Cardiac muscle cell (in vitro differentiated cells and primary cell): Measurements from ENCODE around the gene PCYOX1L. TPM values are rescaled to one million over a fixed set of nuclear protein-coding genes. Genes with fewer than 3 reads are reported as not detected.
A peak's percentile ranks its signal among the peaks of the same experiment; 100 is the strongest.

Source experiments
- DNase-seq, 2 donors: peaks; one replicate each; pipeline versions ENCODE4 v3.0.0 to v3.0.0-alpha.2; 2010 to 2017; ENCODE audit warnings: low read depth in 1 of 2, low spot score in 1 of 2
- H3K27ac ChIP-seq: fragments of 200-600 bp; sonication (generic); 2 replicates; pipeline ENCODE4 v1.5.1; 2016
- H3K27me3 ChIP-seq: fragments of 200-600 bp; sonication (generic); 2 replicates; pipeline ENCODE4 v1.6.0; 2016; ENCODE audit warnings: control low read depth
- H3K36me3 ChIP-seq: fragments of 200-600 bp; sonication (generic); 2 replicates; pipeline ENCODE4 v1.5.1; 2016; ENCODE audit warnings: control low read depth
- H3K4me1 ChIP-seq: fragments of 200-600 bp; sonication (generic); 2 replicates; pipeline ENCODE4 v1.8.1; 2017; ENCODE audit warnings: low read depth, mild to moderate bottlenecking, mixed run types
- H3K4me3 ChIP-seq: fragments of 200-600 bp; sonication (generic); 2 replicates; pipeline ENCODE4 v1.5.1; 2016; ENCODE audit warnings: mild to moderate bottlenecking
- H3K9me3 ChIP-seq: fragments of 200-600 bp; sonication (generic); 2 replicates; pipeline ENCODE4 v1.5.1; 2017; ENCODE audit warnings: low read depth, mild to moderate bottlenecking, control low read depth
- polyA plus RNA-seq: library from polyadenylated mRNA; unstranded; fragments of >200 nt; fragmentation: Nextera tagmentation; extraction: Ambion mirVana; gene quantifications from 2 replicates; pipeline ENCODE4 v1.2.1, GENCODE V29; 2016
- total RNA-seq: library from RNA; depleted of rRNA; stranded (reverse); fragments of >200 nt; gene quantifications from 2 replicates; pipeline ENCODE4 v1.2.3, GENCODE V29; 2016
- TF ChIP-seq, protein P1 (sequence below): IDR thresholded peaks from 2 replicates; pipeline ENCODE4 v1.5.1; 2012; ENCODE audit warnings: low read depth, mild to moderate bottlenecking, low read length

Gene PCYOX1L
- total and polyA plus RNA-seq, 2 experiments from 2014 or later = 15.3 to 16.1 TPM

DNA sequence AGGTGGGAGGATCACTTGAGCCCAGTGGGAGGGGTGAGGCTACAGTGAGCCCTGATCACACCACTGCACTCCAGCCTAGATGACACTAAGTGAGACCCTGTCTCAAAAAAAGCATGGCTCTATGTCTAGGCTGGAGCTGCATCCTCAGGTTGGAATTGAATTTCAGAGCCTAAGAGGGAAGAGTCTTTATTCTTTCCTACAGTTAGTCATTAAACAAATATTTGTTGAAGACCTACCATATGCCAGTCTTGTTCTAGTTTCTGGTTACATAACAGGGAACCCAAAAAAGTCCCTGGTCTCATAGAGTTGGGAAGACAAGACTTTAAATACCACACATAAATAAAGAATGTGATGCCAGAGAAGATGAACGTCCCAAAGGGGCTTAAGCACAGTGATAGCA, 19.5 kb upstream of the PCYOX1L start:
- Histone ChIP-seq H3K4me3 (no peak overlapping the region), H3K4me1 (no peaks in the 10 kb centered on the region), H3K27ac (no peak overlapping the region), H3K9me3 (no peaks in the 10 kb centered on the region), H3K27me3 (peaks cover 79% of the 10 kb centered on the region), H3K36me3 (peaks cover 2% of the 10 kb centered on the region)
- DNase-seq = no peak
- TF ChIP-seq, protein P1, sequence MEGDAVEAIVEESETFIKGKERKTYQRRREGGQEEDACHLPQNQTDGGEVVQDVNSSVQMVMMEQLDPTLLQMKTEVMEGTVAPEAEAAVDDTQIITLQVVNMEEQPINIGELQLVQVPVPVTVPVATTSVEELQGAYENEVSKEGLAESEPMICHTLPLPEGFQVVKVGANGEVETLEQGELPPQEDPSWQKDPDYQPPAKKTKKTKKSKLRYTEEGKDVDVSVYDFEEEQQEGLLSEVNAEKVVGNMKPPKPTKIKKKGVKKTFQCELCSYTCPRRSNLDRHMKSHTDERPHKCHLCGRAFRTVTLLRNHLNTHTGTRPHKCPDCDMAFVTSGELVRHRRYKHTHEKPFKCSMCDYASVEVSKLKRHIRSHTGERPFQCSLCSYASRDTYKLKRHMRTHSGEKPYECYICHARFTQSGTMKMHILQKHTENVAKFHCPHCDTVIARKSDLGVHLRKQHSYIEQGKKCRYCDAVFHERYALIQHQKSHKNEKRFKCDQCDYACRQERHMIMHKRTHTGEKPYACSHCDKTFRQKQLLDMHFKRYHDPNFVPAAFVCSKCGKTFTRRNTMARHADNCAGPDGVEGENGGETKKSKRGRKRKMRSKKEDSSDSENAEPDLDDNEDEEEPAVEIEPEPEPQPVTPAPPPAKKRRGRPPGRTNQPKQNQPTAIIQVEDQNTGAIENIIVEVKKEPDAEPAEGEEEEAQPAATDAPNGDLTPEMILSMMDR = no peak

DNA sequence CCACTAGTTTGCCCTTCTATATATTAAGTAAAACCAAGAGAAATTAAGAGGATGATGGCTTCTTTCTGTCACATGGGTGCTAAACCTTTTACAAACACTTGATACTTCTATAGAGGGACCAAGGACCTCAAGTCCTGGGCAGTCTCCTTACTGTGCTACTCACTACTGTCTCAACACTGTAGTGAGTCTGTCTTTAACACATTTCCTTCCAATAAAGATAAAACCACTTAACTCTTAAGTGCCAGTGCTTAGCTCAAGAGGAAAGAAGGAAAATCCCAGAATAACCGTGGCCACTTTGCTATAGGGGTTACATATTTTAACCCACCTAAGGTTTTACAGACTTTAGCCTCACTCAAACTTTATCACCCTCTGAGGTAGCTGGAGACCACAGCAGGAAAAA, 16.9 kb upstream of the PCYOX1L start:
- no peaks in the 10 kb centered on the region for H3K9me3 ChIP-seq
- H3K36me3 ChIP-seq = no peaks in the 10 kb centered on the region
- H3K27ac ChIP-seq = no peak overlapping the region
- H3K27me3 ChIP-seq = peaks cover 68% of the 10 kb centered on the region
- TF ChIP-seq, protein P1 = no peak
- no peak overlapping the region for H3K4me3 ChIP-seq
- H3K4me1 ChIP-seq = peaks cover 2% of the 10 kb centered on the region
- peak in 1 of 2 donors; percentile 71 for DNase-seq

DNA sequence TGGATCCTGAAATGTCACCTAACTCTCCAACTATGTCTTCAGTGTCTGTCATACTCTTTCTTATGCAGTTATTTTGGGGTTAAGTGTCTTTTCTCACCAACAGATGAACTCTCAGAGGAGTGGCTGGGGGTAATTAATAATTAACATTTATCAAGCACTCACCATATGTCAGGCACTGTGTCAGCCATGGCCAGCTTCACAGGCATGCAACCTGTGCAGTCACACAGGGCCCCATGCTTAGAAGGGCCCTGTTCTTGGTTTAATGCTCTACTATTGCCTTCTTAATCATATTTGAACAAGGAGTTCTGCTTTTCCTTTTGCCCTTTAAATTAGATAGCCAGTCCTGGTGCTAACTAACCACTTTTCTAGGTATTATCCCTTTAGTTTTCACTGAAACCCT, 16.0 kb upstream of the PCYOX1L start:
- Histone ChIP-seq H3K27ac (no peak overlapping the region), H3K27me3 (peaks cover 59% of the 10 kb centered on the region), H3K36me3 (no peaks in the 10 kb centered on the region), H3K4me3 (no peak overlapping the region), H3K4me1 (peaks cover 5% of the 10 kb centered on the region), H3K9me3 (no peaks in the 10 kb centered on the region)
- DNase-seq = no peak
- TF ChIP-seq, protein P1 = no peak

DNA sequence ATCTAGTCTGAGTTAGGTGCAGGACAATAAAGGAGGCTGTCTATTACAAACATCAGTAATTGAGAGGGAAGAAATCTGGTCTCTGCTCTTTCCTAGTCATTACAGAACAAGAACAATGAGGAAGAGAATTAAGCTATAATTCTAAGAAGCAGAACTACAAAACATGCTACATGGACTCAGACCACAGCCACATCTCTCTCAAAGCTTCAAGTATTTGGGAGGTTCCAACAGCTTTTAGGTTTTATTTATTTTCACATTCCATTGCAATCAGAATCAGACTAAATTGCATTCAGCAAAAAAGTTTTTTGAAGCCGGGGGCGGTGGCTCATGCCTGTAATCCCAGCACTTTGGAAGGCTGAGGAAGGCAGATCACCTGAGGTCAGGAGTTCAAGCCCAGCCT, 13.7 kb upstream of the PCYOX1L start:
- H3K4me1 ChIP-seq = peaks cover 5% of the 10 kb centered on the region
- H3K4me3 ChIP-seq = no peak overlapping the region
- TF ChIP-seq, protein P1 = no peak
- H3K27ac ChIP-seq = no peak overlapping the region
- peaks cover 37% of the 10 kb centered on the region for H3K27me3 ChIP-seq
- peaks cover 7% of the 10 kb centered on the region for H3K36me3 ChIP-seq
- no peaks in the 10 kb centered on the region for H3K9me3 ChIP-seq
- no peak for DNase-seq

DNA sequence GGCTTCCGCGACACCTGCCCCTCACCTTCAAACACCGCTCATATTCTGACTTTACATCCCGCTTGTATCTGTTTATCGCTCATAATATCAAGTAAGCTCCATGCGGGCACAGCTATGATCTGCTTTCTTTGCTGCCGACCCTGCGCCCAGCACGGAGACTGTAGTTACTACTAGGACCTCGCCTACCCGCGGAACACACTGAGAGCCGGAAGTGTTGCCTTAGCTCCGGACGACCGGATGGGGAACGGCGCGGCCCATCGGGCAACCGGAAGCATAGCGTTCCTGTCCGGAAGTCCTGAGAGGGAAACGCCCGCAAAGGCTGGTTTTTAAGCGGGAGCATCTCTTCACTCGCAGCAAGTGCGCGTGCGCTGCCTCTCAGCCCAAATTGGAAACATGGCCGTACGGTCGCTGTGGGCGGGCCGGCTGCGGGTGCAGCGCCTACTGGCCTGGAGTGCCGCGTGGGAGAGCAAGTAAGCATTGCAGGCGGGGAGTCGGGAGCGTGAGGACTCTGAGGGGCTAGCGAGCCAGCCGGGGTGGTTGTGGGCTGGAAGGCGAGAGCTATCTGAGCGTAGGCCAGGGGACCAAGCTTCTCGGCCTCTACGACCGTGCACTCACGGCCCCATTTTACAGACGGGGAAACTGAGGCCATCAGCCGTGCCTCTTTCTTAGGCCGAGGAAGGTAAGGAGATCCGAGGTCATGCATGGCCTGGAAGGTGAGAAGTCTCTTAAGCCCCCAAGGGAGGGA, 12.5 kb upstream of the PCYOX1L start, which contains the start of gene GRPEL2:
GRPEL2 (plus strand) TSS at position 353 of the 745 bp plus-strand sequence; CDS start at position 394, 41 bp downstream.
- TF ChIP-seq, protein P1 = no peak
- peak; percentile 97 to 98 for DNase-seq
- Histone ChIP-seq H3K4me3 (peak within 1 kb of the TSS; percentile 46), H3K9me3 (no peaks in the 10 kb centered on the region), H3K36me3 (peaks cover 18% of the 10 kb centered on the region), H3K27ac (no peak within 1 kb of the TSS), H3K27me3 (peaks cover 29% of the 10 kb centered on the region), H3K4me1 (peaks cover 5% of the 10 kb centered on the region)
